Fibroblast of the aortic adventitia (primary cell): ENCODE measurements around the gene HNRNPH1. TPM values are rescaled to one million over a fixed set of nuclear protein-coding genes. Genes with fewer than 3 reads are reported as not detected.

ENCODE experiments used
- DNase-seq: peaks from one replicate; pipeline ENCODE4 v3.0.0-alpha.2; 2010; ENCODE audit warnings: low read depth
- H3K4me3 ChIP-seq: 2 replicates; pipeline ENCODE4 v1.5.1; 2011; ENCODE audit warnings: low read depth, mild to moderate bottlenecking, control low read depth, low read length, moderate library complexity
- CTCF ChIP-seq: IDR thresholded peaks from 2 replicates; pipeline ENCODE4 v1.5.1; 2011; ENCODE audit warnings: mild to moderate bottlenecking, low read length, control low read depth, inconsistent platforms; ENCODE audit not compliant: insufficient read depth
- total RNA-seq: library from RNA; depleted of rRNA; stranded (reverse); fragments of >200 nt; gene quantifications from 2 replicates; pipeline ENCODE4 v1.2.3, GENCODE V29; 2012; ENCODE audit warnings: low replicate concordance

The HNRNPH1 gene
- total RNA-seq, 1 donor: 397 TPM

GRCh38 chr5:179614745-179615144 lies 8.7 kb downstream of the HNRNPH1 start:
- TF ChIP-seq CTCF: no peak
- H3K4me3 ChIP-seq: no peak overlapping the region
- DNase-seq: no peak

GRCh38 chr5:179613460-179614071 lies 9.9 kb downstream of the HNRNPH1 start:
- H3K4me3 ChIP-seq: no peak overlapping the region
- no peak for TF ChIP-seq CTCF
- no peak for DNase-seq

- no peak overlapping the region for H3K4me3 ChIP-seq
- no peak for TF ChIP-seq CTCF
- peak; percentile 19 for DNase-seq
Observed at GRCh38 chr5:179612577-179613459, 10.7 kb downstream of the HNRNPH1 start.

GRCh38 chr5:179610903-179611265 lies 12.6 kb downstream of the HNRNPH1 start:
- peak; percentile 16 for DNase-seq
- no peak for TF ChIP-seq CTCF
- H3K4me3 ChIP-seq: no peak overlapping the region

GRCh38 chr5:179610109-179610902 lies 13.2 kb downstream of the HNRNPH1 start:
- H3K4me3 ChIP-seq: no peak overlapping the region
- no peak for TF ChIP-seq CTCF
- DNase-seq: no peak

- no peak for TF ChIP-seq CTCF
- DNase-seq: no peak
- H3K4me3 ChIP-seq: no peak overlapping the region
Observed at GRCh38 chr5:179609834-179610108, 13.7 kb downstream of the HNRNPH1 start.
